GM18526 (cell line): Measurements from ENCODE around the gene RAP1GAP.

ENCODE experiments used
- POLR2A ChIP-seq: IDR thresholded peaks from 3 replicates; pipeline ENCODE4 v1.6.1; 2011; ENCODE audit not compliant: insufficient read length; ENCODE audit errors: extremely low read depth

Gene RAP1GAP

GRCh38 chr1:21643624-21644023, 25.5 kb downstream of the RAP1GAP start:
- TF ChIP-seq POLR2A = no peak

DNA sequence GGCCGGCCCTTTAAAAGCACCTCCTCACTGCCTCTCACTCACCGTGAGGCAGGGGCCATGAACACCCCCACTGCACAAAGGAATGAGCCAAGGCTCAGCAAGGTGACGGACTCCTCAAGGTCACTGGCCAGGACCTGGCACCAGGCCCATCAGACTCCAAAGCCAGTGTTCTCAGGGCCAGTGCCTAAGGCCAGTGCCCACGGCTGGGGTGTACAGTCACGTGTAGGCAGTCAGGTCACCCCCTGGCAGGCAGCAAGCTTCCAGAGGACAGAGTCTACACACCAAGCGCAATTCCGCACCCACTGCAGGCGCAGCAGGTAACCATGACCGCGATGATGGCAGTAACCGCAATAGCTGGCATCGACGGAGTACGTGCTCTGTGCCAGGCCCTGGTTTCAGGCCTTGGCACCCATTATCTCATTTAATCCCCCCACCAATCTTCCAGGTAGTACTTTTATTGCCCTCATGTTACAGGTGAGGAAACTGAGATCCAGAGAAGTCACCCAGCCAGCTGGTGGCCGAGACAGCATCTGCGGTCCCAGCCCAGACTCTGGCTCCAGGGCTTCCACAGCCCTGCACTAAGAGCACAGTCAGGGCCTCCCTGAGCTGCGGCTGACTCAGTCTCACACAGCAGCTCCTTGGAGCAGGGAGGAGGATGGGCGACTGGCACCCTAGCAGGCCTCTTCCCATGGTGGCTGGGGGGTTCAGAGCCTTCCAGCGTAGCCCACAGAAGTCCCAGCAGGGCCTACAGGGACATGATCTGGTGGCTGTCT, 27.0 kb downstream of the RAP1GAP start:
- no peak for TF ChIP-seq POLR2A

DNA sequence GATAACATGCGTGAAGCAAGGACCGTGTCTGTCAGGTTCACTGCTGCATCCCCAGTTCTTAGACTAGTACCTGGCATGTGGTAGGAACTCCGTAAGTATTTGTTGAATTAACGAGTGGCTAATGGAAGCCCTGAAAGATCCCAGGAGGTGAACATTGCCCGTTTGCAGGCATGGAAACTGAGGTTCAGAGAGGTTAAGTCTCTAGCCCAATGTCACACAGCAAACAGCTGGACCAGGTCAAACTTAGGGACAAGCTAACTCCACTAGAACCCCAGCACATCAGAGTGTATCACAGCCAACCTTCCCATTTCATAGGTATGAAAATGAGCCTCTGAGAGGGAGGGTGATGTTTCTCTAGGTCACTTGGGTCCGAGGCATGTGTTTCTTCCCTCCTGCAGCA, 27.6 kb downstream of the RAP1GAP start:
- TF ChIP-seq POLR2A = no peak

GRCh38 chr1:21641076-21641475, 28.1 kb downstream of the RAP1GAP start:
- TF ChIP-seq POLR2A = no peak

DNA sequence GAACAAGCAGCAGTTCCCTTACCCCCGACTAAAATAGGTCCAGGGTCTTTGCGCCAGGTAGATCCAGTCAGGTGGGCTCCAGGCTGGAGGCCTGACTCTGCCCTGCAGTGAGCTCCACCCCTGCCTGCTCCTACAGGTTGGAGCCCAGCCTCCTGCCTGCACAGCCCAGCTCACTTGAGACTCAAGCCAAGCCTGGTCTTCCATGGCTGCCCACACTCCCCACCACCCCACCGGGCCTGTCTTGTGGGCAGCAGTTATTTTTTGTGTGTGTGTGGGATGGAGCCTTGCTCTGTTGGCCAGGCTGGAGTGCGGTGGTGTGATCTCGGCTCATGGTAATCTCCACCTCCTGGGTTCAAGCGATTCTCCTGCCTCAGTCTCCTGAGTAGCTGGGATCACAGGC, 28.5 kb downstream of the RAP1GAP start:
- no peak for TF ChIP-seq POLR2A

- no peak for TF ChIP-seq POLR2A
Measured at GRCh38 chr1:21639594-21640041, 29.5 kb downstream of the RAP1GAP start.

DNA sequence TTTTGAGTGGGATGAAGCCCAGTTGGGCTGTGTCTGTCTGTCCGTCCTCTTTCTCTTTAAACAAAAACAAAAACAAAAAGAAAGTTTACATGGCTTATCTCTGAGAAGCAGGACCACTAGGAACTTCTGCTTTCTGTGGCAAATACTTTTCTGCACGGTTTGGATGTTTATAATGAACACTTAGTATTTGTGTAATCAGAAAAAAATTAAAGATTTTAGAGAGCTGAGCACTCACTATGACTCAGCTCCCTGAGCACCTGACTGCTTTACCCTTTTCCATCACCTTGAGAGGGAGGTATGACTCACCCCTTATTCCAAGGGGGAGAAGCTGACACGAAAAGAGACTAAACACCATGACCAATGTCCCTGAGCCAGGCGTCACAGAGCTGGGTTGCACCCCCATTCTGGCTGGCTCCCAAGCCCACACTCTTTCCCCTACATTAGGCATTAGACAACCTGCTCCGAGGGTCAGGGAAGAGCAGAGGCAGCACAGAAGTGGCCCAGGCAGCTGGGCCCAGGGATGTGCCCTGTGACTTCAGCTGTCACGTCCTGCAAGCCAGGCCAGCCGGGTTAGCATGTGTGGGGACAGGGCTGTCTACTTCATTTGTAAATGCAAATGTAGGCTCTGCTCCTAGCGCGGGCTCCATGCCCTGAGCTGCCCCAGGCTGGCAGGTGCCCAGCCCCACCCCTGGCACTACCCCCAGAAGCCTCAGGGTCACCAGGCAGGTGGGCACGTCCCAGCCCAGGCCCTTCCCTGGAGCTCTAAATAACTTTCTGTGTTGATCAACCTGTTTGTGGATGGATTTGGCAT, 30.4 kb downstream of the RAP1GAP start:
- no peak for TF ChIP-seq POLR2A

GRCh38 chr1:21637514-21637913, 31.6 kb downstream of the RAP1GAP start:
- no peak for TF ChIP-seq POLR2A

DNA sequence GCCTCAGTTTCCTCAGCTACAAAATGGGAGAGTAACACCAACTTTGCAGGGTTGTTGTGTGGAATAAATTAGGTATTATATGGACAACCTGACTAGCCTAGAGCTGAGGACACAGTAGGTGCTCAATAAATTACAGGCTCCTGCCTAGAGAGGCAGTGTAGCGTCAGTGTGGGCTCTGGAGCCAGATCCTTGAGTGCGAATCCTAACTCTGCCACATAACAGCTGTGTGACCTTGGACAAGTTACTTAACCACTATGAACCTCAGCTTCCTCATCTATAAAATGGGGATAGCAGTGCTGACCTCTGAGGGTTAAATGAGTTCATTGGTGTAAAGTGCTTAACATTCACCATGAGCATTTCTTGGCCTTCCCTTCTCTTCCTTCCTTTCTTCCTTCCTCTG, 33.1 kb downstream of the RAP1GAP start:
- TF ChIP-seq POLR2A = no peak

GRCh38 chr1:21634806-21635535, 34.2 kb downstream of the RAP1GAP start:
- no peak for TF ChIP-seq POLR2A

DNA sequence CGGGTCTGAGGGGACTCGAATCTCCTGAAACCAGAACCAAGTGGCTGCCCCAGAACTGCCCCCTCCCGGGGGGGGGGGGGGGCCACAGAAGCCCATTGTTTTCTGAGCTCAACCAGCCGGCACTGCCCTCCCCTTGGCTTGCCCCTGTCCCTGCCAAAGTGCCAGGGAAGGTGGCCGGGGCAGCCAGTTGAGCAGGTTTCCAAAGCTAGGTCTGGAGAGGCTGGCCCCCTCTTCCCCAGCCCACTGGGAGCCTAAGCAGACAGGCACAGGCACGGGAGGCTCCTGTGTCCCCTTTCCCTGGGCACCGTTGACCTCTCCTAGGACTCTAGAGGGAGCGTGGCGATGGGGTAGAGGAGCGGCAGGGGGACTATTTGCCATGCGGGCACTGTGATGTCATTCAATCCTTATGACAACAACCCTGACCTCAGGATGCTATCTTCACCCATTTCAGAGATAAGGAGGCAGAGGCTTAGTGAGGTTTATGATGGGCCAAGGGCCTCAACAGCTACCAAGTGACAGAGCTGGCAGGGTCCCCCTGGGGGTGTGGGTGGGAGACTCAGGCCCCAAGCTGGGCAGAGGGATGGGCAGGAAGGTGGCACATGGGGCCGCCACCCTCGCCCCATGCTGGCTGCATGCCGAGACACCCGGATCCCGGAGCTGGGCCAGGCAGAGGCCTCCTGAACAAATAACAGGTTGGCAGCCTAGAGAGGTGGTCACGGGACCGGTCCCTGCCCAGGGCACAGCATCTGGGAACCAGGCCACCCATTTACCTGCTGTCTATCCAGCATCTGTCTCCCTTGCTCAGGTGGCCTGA, 35.0 kb downstream of the RAP1GAP start:
- TF ChIP-seq POLR2A = no peak

DNA sequence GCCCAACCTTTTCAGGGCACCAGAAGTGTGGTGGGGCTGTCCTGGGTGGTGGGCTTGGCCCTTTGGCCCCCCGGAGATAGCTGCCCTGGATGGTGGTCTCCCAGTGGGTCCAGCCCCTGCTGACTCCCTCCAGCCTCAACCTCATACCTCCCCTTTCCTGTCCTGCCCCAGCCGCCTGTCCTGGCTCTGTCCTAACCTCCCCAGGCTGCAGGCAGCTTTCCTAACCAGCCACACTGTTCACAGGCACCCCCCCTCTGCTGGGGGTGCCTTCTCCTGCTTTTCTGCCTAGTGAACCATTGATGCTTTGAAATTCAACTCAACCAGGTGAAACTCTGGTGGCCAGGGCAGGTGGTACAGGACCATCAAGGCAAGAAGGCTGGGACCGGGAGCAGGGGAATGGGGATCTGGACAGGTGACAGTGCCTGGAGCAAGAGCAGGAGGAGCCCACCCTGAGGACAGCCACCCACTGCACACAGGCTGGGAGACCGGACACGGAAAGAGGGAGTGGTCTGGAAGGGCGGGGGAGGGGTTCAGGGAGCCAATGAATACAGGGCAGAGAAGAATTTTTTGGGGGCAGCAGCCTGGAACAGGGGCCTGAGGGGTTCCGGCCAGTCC, 35.9 kb downstream of the RAP1GAP start:
- no peak for TF ChIP-seq POLR2A

DNA sequence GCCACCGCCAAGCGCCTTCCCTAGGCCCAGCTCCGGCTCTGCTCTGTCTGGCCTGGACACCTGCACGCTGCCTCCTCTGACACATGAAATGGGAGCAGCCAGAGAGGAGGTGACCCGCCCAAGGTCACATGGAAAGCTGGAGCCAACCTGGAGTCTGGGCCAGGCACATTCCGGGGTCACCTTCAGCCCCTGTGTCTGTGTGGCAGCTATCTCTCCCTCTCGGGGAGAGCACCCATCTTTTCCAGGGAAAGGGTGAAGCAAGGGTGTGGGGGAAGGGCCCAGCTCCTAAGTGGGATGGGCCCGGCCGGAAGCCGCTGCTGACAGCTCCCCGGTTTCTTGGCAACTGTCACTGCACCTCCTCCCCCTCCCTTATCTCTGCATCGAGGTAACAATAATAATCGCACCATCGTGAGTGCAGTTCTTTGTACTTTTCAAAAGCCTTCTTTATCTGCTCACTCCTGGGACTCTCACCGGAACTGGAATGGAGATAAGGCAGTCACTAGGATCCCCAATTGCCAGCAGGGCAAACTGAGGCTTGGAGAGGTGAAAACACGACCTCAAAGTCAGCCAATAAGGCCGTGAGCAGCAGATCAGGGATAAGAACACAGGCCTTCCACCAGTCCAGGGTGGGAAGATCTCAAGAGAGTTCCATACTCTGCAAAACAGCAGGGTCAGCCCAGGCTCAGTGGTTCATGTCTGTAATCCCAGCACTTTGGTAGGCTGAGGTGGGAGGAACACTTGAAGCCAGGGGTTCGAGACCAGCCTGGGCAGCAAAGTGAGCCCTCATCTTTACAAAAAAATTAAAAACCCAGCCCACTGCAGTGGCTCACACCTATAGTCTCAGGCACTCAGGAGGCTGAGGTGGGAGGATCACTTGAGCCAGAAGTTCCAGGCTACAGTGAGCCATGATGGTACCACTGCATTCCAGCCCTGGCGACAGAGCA, 36.9 kb downstream of the RAP1GAP start:
- TF ChIP-seq POLR2A = no peak
